ENCODE data around the gene SEC11A.
"Not testable (repeated sequence)": the region's sequence is repeated elsewhere in the genome, so short reads cannot be mapped to it uniquely, and the experiment has no call there.

SEC11A gene

GRCh38 chr15:84681831-84682230, 34.1 kb downstream of the SEC11A start:
- peak; percentile 36 for DNase-seq (ENCODE audit: low spot score)

- no peak for DNase-seq (ENCODE audit: low spot score)
These were observed 44.7 kb downstream of the SEC11A start for GRCh38 chr15:84671211-84671610.

- DNase-seq (ENCODE audit: low spot score) = no peak
These were observed 46.2 kb downstream of the SEC11A start for GRCh38 chr15:84669726-84670125.

- no peak for DNase-seq (ENCODE audit: low spot score)
These were observed 47.5 kb downstream of the SEC11A start for GRCh38 chr15:84668221-84668982.

GRCh38 chr15:84666373-84666772, 49.6 kb downstream of the SEC11A start:
- no peak for DNase-seq (ENCODE audit: low spot score)

GRCh38 chr15:84661001-84661400, 54.9 kb downstream of the SEC11A start:
- no peak for DNase-seq (ENCODE audit: low spot score)

- DNase-seq (ENCODE audit: low spot score) = no peak
These were observed 55.8 kb downstream of the SEC11A start for GRCh38 chr15:84659904-84660781.

- DNase-seq (ENCODE audit: low spot score) = no peak
These were observed 57.0 kb downstream of the SEC11A start for GRCh38 chr15:84658788-84659411.

GRCh38 chr15:84658080-84658787, 57.7 kb downstream of the SEC11A start, which contains the start of gene NMB:
Gene NMB (minus strand): TSS chr15:84658199. CDS start chr15:84658152, 47 bp downstream.
- peak; percentile 84 for DNase-seq (ENCODE audit: low spot score)

GRCh38 chr15:84657748-84658079, 58.2 kb downstream of the SEC11A start:
- DNase-seq (ENCODE audit: low spot score) = no peak

GRCh38 chr15:84656972-84657371, 59.0 kb downstream of the SEC11A start:
- no peak for DNase-seq (ENCODE audit: low spot score)

GRCh38 chr15:84654689-84655453, 61.1 kb downstream of the SEC11A start:
- peak; percentile 82 for DNase-seq (ENCODE audit: low spot score)

GRCh38 chr15:84653910-84654688, 61.8 kb downstream of the SEC11A start, which contains the start of gene WDR73:
Gene WDR73 (minus strand): TSS chr15:84654283. CDS start chr15:84654274, 9 bp downstream.
- DNase-seq (ENCODE audit: low spot score) = peak; percentile 96

GRCh38 chr15:84653584-84653909, 62.4 kb downstream of the SEC11A start:
- DNase-seq (ENCODE audit: low spot score) = no peak

- DNase-seq (ENCODE audit: low spot score) = no peak
These were observed 66.2 kb downstream of the SEC11A start for GRCh38 chr15:84649706-84650105.

GRCh38 chr15:84648539-84648938, 67.4 kb downstream of the SEC11A start:
- no peak for DNase-seq (ENCODE audit: low spot score)

- DNase-seq (ENCODE audit: low spot score) = no peak
These were observed 68.2 kb downstream of the SEC11A start for GRCh38 chr15:84647726-84648125.

- DNase-seq (ENCODE audit: low spot score) = no peak
These were observed 69.9 kb downstream of the SEC11A start for GRCh38 chr15:84645997-84646396.

- no peak for DNase-seq (ENCODE audit: low spot score)
These were observed 70.4 kb downstream of the SEC11A start for GRCh38 chr15:84645496-84645895.

GRCh38 chr15:84643838-84644237, 72.1 kb downstream of the SEC11A start:
- DNase-seq (ENCODE audit: low spot score) = no peak

GRCh38 chr15:84642640-84643039, 73.3 kb downstream of the SEC11A start:
- not testable (repeated sequence) for DNase-seq (ENCODE audit: low spot score)
